Stimulated activated CD8-positive, alpha-beta memory T cell treated with anti-CD3 and anti-CD28 coated beads, Interleukin-4, amount 100 ng/mL, for 1 hour (primary cell): Measurements from ENCODE around the gene SORCS3.
"Not testable (repeated sequence)": the region's sequence is repeated elsewhere in the genome, so short reads cannot be mapped to it uniquely, and the experiment has no call there.

Experiments used
- DNase-seq, 2 donors: peaks; one replicate each; pipeline ENCODE4 v3.0.0-alpha.2; 2020; ENCODE audit warnings: low read depth in 2 of 2, low spot score in 1 of 2

The SORCS3 gene

DNA sequence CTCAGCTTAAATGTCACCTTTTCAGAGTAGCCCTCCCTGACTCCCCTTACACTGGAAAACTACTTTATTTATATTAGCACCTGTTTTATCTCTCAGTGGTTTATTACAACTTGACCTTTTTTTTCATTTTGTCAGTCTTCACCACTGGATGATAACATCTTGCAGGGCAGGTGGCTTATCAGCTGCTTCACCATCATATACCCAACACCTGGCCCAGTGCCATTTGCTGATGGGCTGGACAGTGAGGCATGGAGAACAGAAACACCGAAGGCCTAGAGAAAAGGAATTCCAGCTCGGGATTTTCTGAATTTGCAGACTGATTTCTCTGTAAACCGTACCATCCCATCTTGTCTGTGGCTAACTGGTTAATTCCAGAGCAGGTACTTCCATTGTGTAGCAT, 48.5 kb downstream of the SORCS3 start:
- no peak for DNase-seq

DNA sequence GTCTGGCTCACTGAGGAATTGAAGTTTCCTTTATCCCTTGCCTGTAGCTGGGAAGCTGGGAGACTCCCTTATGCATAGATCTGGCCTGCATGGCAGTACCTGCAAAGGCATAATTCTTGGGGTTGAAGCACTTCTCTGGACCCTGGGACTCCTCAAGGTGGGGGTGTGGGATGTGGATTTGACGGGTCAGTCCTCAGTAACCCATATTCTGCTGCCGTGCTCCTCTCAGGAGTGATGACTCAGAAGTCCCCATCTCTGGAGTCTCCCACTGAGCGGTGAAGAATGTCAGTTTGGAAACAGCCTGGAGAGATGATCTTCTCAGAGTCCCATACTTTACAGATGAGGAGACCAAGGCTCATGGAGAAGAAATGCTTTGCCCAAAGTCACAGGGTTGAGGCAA, 49.0 kb downstream of the SORCS3 start:
- DNase-seq = no peak

DNA sequence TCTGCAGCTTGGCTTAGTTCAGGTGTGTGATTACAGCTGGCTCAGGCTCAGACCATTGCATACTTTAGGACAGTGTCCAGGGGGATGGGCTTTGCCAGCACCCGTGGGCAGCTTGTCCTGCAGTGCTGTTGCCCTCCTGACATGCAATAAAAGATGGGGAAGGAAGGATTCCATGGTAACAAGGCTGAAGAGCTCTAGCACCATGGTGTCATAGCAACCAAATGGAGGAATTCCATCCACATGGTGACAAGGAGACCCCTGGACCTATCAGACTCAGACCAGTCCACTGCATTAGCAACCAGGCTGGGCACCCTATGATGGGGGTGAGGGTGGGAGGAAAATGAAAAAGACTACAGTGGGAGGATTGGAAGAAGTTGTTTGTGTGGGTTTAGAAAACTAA, 49.9 kb downstream of the SORCS3 start:
- DNase-seq = no peak

DNA sequence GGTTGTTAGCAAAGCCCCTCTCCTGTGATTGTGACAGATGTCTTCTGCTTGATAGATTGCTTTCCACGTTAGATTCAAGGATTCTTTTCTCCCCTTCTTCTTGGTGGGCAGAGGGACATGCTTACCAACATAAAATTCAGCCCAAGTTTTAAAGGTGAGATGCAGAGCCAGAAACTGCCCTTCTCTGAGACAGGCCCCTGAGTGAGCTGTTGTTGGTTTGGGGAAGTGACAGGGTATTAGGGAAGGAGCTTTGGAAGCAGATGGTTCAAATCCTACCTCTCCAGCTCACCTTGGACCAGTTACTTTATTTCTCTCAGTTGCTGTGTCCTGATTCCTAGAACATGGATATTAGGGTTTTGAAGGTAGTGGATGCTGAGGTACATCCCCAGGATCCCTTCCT, 53.0 kb downstream of the SORCS3 start:
- DNase-seq = no peak

DNA sequence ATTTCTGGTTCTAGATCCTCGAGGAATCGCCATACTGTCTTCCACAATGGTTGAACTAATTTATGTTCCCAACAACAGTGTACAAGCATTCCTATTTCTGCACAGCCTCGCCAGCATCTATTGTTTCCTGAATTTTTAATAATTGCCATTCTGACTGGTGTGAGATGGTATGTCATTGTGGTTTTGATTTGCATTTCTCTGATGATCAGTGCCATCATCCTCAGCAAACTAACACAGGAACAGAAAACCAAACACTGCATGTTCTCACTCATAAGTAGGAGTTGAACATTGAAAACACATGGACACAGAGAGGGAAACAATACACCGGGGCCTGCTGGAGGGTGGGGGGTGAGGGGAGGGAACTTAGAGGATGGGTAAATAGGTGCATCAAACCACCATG, 62.2 kb downstream of the SORCS3 start:
- not testable (repeated sequence) for DNase-seq

DNA sequence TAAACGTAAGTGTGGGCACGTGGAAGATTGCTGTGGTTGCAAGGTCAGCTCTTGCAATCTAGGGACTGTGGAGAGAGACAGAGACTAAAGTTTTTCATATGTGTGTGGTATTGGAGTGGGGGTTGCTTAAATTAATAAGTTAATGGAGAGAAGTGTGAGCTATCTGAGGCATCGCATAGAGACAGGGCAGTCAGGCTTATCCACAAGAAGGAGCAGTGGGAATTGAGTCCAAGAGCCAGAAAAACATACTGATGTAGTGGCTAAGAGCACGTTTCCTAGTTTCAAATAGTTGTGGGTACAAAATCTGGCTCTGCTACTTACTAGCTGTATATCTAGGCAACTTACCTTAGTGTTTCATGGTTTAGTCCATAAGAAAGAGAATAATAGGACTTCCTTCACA, 65.8 kb downstream of the SORCS3 start:
- DNase-seq = no peak

DNA sequence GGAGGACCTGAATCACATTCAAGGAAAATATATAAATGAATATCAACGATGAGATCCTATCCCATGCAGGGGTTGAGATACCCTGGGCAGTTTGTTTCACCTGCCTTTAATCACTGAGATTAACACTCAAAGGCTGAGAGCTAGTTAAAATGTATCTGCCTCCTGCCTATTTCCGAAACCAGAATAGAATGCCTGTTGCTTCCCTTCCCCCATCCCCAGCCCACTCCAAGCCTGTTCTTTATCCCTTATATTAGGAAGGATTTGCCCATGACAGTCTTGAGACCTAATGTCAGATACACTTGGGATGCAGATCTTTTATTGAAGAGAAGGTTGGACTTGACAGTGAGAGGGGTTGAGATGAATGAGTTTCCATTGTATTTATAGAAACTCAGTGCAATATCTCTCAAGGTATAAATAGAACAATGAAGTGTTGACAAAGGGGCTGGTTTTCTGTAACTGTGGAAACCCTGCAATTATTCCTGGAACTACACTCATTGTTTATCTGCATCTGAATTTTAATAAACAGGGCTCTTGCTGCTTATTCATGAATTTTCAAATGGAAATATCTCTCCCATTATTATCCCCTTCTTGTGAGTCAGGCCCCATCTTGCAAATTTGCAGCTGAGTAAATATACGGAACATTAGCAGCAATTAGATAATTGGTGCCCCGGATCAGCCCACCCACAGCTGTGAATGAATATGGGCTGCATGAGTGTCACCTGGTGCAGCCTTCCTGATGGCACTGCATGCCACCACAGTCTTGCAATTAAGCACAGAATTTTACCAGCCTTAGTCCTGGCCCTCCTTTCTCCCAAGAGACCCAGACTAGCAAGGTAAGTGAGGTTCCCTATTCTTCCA, 66.7 kb downstream of the SORCS3 start:
- DNase-seq = no peak

DNA sequence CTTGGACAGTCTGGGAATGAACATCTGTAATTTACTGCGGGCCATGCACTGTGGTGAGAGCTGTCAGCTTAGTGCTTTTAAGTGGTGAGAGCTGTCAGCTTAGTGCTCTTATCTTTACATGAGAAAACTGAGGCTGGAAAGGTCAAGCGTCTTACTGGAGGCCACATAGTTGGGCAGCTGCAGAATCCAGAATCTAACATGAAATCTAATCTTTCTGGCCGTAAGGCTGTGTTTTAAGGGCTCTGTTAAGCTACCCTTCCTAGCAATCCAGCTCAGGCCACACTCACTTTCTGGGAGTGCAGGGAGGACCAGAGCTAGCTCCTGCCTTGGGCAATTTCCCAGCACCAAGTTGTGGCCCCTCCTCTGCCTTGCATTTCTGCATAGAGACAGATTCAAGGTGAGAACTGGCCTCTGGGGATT, 70.2 kb downstream of the SORCS3 start:
- no peak for DNase-seq

DNA sequence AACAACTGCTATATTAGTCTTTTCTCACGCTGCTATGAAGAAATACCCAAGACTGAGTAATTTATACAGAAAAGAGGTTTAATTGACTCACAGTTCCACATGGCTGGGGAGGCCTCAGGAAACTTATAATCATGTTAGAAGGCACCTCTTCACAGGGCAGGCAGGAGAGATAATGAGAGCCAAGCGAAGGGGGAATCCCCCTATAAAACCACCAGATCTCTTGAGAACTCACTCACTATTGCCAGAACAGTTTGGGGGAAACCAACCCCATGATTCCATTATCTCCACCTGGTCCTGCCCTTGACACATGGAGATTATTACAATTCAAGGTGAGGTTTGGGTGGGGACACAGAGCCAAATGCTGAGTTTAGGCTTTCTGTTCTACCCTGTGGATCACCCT, 89.5 kb downstream of the SORCS3 start:
- not testable (repeated sequence) for DNase-seq

DNA sequence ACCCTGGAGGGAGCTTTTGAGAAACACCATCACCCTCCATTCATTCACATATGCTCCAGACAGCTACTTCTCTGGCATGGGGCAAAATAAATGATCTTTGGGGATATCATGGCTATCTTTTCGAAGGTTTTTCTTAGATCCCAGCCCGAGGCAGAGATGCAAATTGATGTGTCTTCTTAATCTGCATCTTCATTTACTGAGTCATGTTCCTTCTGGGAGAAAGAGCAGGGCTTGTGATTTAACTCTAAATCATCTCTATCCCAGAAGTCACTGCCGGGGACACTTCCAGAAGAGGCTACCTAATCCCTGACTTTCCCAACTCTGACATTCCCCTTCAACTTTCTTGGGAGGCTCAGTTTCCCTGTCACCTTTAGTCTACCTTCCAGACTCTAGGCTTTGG, 90.1 kb downstream of the SORCS3 start:
- no peak for DNase-seq

DNA sequence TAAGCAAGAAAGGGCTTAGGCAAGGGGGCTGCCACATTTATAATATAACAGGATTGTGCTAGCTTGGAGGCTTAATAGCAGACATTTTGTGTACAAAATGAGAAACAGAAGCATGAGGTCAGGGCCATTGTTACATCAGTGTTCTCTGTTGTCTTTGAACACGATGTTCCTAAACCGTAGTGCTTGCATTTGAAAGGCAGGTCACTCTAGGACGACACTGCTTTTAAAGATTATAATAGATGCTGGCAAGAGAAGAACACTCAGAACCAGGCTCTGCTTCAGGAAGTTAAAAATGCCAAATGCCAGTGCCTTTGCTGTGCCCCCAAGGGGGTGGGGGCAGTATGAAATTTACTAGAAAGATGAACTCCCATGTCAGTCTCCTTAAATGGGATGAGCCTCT, 91.1 kb downstream of the SORCS3 start:
- no peak for DNase-seq

DNA sequence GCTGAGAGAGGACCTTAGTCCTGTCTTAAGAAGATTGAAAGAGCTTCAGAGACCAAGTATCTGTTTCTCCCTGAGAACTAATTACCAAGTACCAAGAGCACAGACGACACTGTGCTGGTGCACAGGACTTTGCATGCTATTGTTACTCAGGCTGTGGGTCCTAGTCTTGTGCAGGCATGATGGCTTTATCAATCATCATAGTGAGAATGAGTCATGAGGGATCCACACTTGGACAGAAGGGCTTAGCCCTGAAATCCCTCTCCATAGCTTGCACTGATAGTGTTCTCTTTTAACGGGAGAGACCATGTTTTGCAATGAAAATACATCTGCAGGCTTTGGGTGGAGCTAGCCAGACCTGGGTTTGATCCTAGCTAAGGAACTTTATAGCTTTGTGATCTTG, 93.3 kb downstream of the SORCS3 start:
- no peak for DNase-seq

DNA sequence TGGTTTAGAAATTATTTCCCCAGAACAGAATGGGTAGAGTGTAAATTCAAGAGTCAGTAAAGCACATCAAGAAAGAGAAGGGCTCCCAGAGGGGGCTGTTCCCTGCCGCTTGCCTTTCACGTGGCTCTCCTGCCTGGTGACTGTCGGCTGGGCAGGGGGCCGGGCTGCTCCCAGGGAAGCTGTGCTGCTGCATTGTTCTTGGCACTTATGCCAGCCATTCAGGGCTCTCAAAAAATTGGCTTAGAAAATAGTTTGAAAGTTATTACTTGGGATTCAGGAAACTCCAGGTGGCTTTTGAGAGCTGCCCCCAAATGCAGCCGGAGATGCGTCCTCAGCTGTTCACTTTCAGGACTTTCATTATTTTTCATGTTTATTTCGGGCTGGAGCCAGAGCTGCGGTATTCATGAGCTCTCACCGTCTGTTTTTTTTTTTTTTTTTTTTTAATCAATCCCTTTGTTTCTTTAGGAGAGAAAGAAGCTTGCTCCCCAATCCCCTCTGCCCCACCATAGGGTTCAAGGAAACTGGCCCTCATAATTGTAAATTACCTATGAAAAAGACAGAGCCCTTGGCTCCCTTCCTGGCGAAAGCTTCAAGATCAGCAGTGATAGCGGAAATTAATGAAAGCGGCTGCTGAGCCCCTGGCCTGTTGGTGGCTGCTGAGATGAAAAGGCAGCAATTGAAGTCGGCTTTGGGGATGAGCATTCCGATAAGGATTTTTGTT, 94.1 kb downstream of the SORCS3 start:
- no peak for DNase-seq

DNA sequence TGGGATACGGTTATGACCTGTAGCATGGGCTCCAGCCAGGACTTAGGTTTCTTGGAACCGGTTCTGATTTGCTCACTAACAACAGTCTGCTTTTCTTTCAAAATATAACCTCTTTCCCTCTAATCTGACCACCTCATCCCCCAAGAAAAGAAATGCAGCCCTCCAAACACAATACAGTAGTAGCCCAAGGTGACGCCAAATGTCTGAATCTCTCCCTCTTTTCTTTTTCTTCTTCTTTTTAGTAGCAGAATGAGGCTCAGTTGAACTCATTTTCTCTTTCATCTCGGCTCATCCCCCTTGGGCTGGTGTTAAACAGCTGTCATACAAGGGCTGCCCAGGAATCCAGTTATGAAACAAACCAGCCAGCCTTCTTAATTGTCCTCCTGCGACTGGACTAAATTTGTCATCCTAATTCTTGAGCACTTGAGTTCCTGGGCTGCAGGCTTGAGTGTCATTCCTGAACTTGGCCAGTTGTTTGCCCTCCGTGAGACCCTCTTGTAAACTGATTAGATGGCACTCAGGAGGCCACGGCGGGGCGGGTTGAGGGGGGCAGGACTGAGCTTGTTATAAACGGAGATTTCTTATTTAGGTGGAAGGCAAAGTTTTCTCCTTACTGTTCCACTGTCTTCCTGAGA, 94.8 kb downstream of the SORCS3 start:
- no peak for DNase-seq

DNA sequence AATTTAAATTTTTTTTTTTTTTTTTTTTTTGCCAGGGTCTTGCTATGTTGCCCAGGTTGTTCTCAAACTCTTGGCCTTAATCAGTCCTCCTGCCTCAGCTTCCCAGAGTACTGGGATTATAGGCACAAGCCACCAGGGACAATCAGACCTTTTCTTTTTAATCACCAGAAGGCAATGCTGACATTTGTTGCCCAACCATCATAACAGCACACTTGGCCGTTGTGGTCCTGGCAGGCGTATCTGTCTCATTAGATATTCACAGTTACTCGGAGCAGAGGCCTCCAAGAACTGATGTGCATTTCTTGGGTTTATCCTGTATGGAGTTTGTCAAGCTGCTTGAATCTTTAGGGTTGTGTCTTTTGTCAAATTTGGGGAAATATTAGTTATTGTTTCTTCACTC, 100.0 kb downstream of the SORCS3 start:
- DNase-seq = no peak

DNA sequence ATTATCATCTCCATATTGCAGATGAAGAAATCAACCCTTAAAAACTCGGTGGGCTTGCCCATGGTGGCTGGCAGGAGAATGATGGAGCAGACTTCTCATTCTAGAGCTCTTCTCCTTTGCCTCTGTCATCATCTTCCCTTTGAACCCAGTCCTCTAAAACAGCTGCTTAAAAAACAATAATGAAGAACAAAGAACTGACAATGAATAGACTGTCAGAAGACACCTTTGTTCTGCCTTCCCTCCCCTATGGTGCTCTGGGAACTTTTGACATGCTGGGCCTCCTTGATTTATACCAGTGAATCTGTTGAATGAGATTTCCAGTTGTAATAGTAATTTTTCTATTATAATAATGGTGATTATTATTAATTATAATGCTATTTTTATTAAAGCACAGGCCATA, 103.0 kb downstream of the SORCS3 start:
- DNase-seq = no peak

DNA sequence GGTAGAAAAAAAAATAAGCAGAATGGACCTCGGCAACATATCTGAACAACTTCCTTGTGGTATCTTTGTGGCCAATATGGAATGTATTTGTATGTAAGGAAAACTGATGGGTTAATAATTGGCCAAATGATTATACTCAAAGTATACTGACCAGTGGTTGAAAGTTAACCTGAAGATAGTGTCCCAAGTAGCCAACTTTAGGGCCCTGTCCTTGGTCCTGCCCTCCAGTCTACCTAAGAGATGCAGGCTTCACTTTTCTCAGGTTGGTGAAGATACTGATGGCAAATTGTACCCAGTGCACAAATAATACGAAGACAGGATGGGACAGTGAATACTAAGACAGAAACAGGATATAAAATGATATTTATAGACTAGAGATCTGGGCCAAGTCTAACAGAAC, 109.2 kb downstream of the SORCS3 start:
- DNase-seq = no peak

DNA sequence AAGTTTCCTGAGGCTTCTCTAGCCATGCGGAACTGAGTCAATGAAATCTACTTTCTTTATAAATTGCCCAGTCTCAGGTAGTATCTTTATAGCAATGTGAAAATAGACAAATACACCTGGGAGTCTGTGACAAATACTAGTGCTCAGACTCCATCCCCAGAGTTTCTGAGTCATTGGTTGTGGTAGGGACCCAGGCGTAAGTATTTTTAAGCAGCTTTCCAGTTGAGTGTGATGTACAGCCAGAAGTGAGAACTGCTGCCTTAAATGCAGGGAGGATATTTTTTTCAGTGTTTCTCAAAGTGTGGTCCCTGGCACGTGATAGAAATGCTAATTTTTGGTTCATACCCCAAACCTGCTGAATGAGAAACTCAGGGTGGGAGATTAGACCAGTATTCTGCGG, 121.7 kb downstream of the SORCS3 start:
- DNase-seq = no peak

DNA sequence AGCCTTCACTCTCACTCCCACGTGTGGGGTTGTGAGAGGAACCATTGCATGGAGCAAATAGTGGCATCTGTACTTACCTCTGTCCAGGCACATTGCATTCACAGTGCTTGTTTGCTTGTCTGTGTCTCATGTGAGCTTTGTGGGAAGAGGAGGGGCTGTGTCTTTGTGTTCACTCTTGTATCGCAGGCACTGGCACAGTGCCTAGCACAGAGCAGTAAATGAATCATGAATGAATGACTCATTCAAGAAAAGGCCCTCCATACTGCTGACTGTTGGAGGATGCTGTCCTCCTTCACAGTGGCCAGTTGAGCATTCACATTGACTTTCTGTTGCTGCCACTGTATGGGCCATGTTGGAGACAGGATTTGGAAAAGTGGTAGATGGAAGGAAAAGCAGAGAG, 125.3 kb downstream of the SORCS3 start:
- DNase-seq = no peak

DNA sequence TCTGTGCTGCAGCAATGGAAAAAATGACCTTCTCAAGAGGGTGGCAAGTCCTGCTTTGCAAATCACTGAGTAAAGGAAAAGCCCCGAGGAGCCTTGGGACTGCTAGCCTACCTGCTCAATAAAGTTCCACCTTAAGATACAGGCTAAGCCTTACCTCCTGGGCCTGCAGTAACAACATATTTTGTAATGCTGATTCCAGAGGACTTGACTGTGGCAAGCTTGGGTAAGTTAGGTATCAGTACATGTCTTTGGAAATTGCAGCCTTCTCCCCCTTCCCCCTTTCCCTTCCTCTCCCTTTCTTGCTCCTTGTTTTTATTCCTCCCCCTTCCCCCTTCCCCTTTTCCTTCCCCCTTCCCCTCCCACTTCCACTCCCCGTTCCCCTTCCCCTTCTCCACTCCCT, 126.2 kb downstream of the SORCS3 start:
- DNase-seq = no peak

DNA sequence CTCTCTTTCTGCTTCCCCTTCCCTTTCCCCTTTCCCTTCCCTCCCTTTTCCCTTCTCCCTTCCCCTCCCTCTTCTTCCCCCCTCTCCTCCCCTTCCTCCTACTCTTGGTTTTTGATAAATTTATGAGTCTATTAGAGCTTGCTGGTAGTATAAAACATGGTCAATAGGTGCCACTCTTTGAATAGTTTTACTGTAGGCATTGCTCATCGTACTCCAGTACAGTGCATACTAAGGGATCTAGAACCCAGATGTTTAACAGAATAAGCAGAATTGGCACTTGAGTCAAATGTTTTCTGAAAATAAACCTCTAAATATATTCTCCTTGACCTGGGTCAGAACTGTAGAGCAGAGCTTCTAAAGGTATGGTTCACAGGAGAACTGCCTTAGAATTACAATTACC, 126.7 kb downstream of the SORCS3 start:
- no peak for DNase-seq

DNA sequence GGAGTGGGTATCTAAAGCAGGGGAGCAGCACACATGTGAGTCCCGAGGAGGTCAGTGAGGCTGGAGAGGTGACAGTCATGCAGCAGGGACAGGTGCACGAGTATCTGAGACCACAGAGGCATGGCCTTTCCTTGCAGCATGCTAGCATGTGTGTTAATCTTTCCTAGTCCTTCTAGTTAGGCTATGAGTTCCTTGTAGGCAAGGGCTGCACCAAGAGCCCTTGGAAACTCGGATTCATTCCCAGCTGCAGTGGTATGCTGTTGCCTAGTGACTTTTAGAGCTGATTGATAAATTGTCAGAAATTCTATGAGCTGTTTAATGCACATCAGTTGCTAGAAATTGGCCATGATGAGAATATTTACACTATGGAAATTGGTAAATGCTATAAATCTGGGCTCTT, 132.0 kb downstream of the SORCS3 start:
- DNase-seq = no peak
